GM12878 (cell line): ENCODE results near the gene TXNRD3. TPM values are rescaled to one million over a fixed set of nuclear protein-coding genes. Genes with fewer than 3 reads are reported as not detected.

Experiments
- ATAC-seq: fragments of 200-7000 bp; cut with Tn5 transposase; 3 replicates; pipeline ENCODE4 v1.9.1; 2020; ENCODE audit warnings: mild to moderate bottlenecking, moderate library complexity
- BruUV-seq: library from RNA; stranded (reverse); fragments of 400-500 nt; replicated peaks from 2 replicates; lab custom pipeline; 2021; lab: Mats Ljungman, UMichigan
- CTCF ChIA-PET: fragments of 300-600 bp; sonication (Branson Sonifier 250); formaldehyde crosslinking; extraction: SDS; loops from one replicate; lab custom pipeline; 2021; ENCODE audit warnings: inconsistent platforms; lab: Yijun Ruan, JAX
- POLR2A ChIA-PET: fragments of 350-600 bp; formaldehyde crosslinking; extraction: SDS; loops from one replicate; lab custom pipeline; 2021; ENCODE audit warnings: inconsistent platforms; lab: Charles Lee
- RAD21 ChIA-PET: fragments of 300-600 bp; sonication (Branson Sonifier 250); formaldehyde crosslinking; loops from one replicate; lab custom pipeline; 2023; ENCODE audit warnings: antibody characterized with exemption; ENCODE audit not compliant: unreplicated experiment; lab: Charles Lee
- SMC1A ChIA-PET: fragments of 300-600 bp; sonication (Branson Sonifier 250); formaldehyde crosslinking; loops from one replicate; lab custom pipeline; 2023; ENCODE audit not compliant: unreplicated experiment, uncharacterized antibody; lab: Charles Lee
- DNase-seq: peaks from one replicate; pipeline ENCODE4 v3.0.0-alpha.2; 2011; ENCODE audit warnings: low read depth, low spot score
- FAIRE-seq: peaks from 3 replicates; lab custom pipeline; 2011; peaks lifted over from hg19 to GRCh38; lab: Jason Lieb, UNC
- H2AFZ ChIP-seq: 2 replicates; pipeline ENCODE4 v1.6.0; 2011; ENCODE audit warnings: low read depth, low read length, control low read depth; ENCODE audit not compliant: control insufficient read depth
- H3K27ac ChIP-seq: 2 replicates; pipeline ENCODE4 v1.5.1; 2011; ENCODE audit warnings: control low read depth; ENCODE audit not compliant: control insufficient read depth, insufficient read depth
- H3K27me3 ChIP-seq, 2 experiments: replicated peaks in 1 of 2; 2 replicates each; pipeline versions ENCODE4 v1.6.0 to v1.6.1; 2011; ENCODE audit warnings: low read length in 1 of 2; ENCODE audit not compliant: control insufficient read depth in 2 of 2, insufficient read depth in 2 of 2
- H3K36me3 ChIP-seq, 2 experiments: 2 replicates each; pipeline ENCODE4 v1.5.1; 2011; ENCODE audit warnings: low read length in 1 of 2; ENCODE audit not compliant: control insufficient read depth in 2 of 2, insufficient read depth in 2 of 2
- H3K4me1 ChIP-seq: 2 replicates; pipeline ENCODE4 v1.6.1; 2011; ENCODE audit warnings: mild to moderate bottlenecking, low read length, moderate library complexity, mixed read lengths; ENCODE audit not compliant: control insufficient read depth, insufficient read depth
- H3K4me2 ChIP-seq: 2 replicates; pipeline ENCODE4 v1.6.0; 2011; ENCODE audit warnings: control low read depth; ENCODE audit not compliant: control insufficient read depth, insufficient read depth
- H3K4me3 ChIP-seq: fragments of 200-600 bp; sonication (generic); 2 replicates; pipeline ENCODE4 v1.5.1; 2016
- H3K79me2 ChIP-seq: 2 replicates; pipeline ENCODE4 v1.6.0; 2011; ENCODE audit warnings: low read length; ENCODE audit not compliant: control insufficient read depth, insufficient read depth
- H3K9ac ChIP-seq: 2 replicates; pipeline ENCODE4 v1.8.0; 2011; ENCODE audit warnings: low read length, control low read depth, mixed read lengths; ENCODE audit not compliant: control insufficient read depth, insufficient read depth
- H3K9me3 ChIP-seq: replicated peaks from 3 replicates; pipeline ENCODE4 v1.5.1; 2011; ENCODE audit warnings: mild to moderate bottlenecking, low read length; ENCODE audit not compliant: control insufficient read depth, insufficient read depth
- H4K20me1 ChIP-seq: 2 replicates; pipeline ENCODE4 v1.6.0; 2011; ENCODE audit not compliant: control insufficient read depth, insufficient read depth
- BHLHE40 ChIP-seq, 2 experiments: fragments of 450-650 bp in 1 of 2; IDR thresholded peaks; 2 replicates each; pipeline ENCODE4 v1.6.1; 2011 to 2017; ENCODE audit warnings: low read depth in 2 of 2, borderline replicate concordance in 1 of 2, improper control_type of control experiment in 1 of 2, low read length in 1 of 2, mild to moderate bottlenecking in 1 of 2
- CBX3 ChIP-seq: fragments of 200-600 bp; sonication (generic); IDR thresholded peaks from 2 replicates; pipeline ENCODE4 v1.6.1; 2016; ENCODE audit warnings: low read depth, borderline replicate concordance
- CREB1 ChIP-seq: IDR thresholded peaks from 2 replicates; pipeline ENCODE4 v1.6.1; 2012; ENCODE audit warnings: low read depth, mild to moderate bottlenecking, inconsistent platforms
- EED ChIP-seq: sonication (generic); IDR thresholded peaks from 2 replicates; pipeline ENCODE4 v1.6.1; 2016; ENCODE audit warnings: antibody characterized with exemption, low read depth
- FOS ChIP-seq: IDR thresholded peaks from 3 replicates; pipeline ENCODE4 v1.6.1; 2011; ENCODE audit warnings: borderline replicate concordance; ENCODE audit not compliant: insufficient read length; ENCODE audit errors: extremely low read depth
- GATAD2B ChIP-seq: fragments of 450-650 bp; conservative IDR thresholded peaks from 2 replicates; pipeline ENCODE4 v1.6.1; 2017; ENCODE audit warnings: low read depth, mild to moderate bottlenecking, moderate library complexity
- IKZF1 ChIP-seq: fragments of 450-650 bp; conservative IDR thresholded peaks from 2 replicates; pipeline ENCODE4 v1.6.1; 2017; ENCODE audit warnings: antibody characterized with exemption, mild to moderate bottlenecking
- LARP7 ChIP-seq: fragments of 450-650 bp; IDR thresholded peaks from 2 replicates; pipeline ENCODE4 v1.6.1; 2017; ENCODE audit warnings: mild to moderate bottlenecking
- MEF2B ChIP-seq: fragments of 450-650 bp; IDR thresholded peaks from 2 replicates; pipeline ENCODE4 v1.6.1; 2018; ENCODE audit warnings: mild to moderate bottlenecking, moderate library complexity; ENCODE audit not compliant: partially characterized antibody, poor library complexity, severe bottlenecking
- MYB ChIP-seq: fragments of 150-350 bp; IDR thresholded peaks from 2 replicates; pipeline ENCODE4 v1.6.1; 2014; ENCODE audit warnings: mild to moderate bottlenecking, low read depth, low read length, borderline replicate concordance
- RELA ChIP-seq: fragments of 450-650 bp; IDR thresholded peaks from 2 replicates; pipeline ENCODE4 v1.8.0; 2014; ENCODE audit warnings: borderline replicate concordance; ENCODE audit not compliant: partially characterized antibody
- SMC3 ChIP-seq: IDR thresholded peaks from 2 replicates; pipeline ENCODE4 v1.6.1; 2011; ENCODE audit warnings: low read length, improper control_type of control experiment, borderline replicate concordance
- ZNF207 ChIP-seq: fragments of 450-650 bp; IDR thresholded peaks from 2 replicates; pipeline ENCODE4 v1.6.1; 2014; ENCODE audit warnings: antibody characterized with exemption, mild to moderate bottlenecking, borderline replicate concordance
- ZNF24 ChIP-seq: fragments of 450-650 bp; IDR thresholded peaks from 2 replicates; pipeline ENCODE4 v1.6.1; 2017; ENCODE audit warnings: antibody characterized with exemption, mild to moderate bottlenecking
- WGBS: methylation state at CpG from one replicate; pipeline ENCODE4 v1.1.6; 2016; ENCODE audit warnings: low lambda C conversion rate; ENCODE audit not compliant: insufficient replicate concordance, insufficient coverage; ENCODE audit errors: missing lambda C conversion rate; 5-methylcytosine and 5-hydroxymethylcytosine counted together
- in situ Hi-C: fragments of 300-500 bp; cut with MboI; formaldehyde crosslinking; loops from 9 replicates; pipeline ENCODE4 v1.14.3; 2018; ENCODE audit warnings: mixed read lengths
- intact Hi-C: fragments of 100-400 bp; cut with micrococcal nuclease; formaldehyde crosslinking; loops from one replicate; pipeline ENCODE4 v1.14.2; 2022; ENCODE audit not compliant: unreplicated experiment
- polyA plus RNA-seq, 11 experiments: library from polyadenylated mRNA; depleted of rRNA in 4 of 11; unstranded in 6 of 11; stranded (reverse) in 5 of 11; fragments of >200 nt; fragmentation: Nextera tagmentation in 4 of 11; fragmentation: Illumina TruSeq in 1 of 11; extraction: Ambion mirVana in 4 of 11; extraction: Trizol in 1 of 11; gene quantifications; 1 replicate in 1 of 11; 2 replicates in 10 of 11; pipeline versions ENCODE4 v1.2.1 to v1.2.3, GENCODE V29; 2011 to 2016; ENCODE audit warnings: inconsistent platforms in 2 of 11, missing spikeins in 2 of 11, low read depth in 1 of 11
- total RNA-seq, 4 experiments: library from RNA; depleted of rRNA in 3 of 4; stranded (reverse); fragments of >200 nt in 3 of 4; fragmentation: Illumina TruSeq in 1 of 4; extraction: Trizol in 1 of 4; gene quantifications; 2 replicates each; pipeline versions ENCODE4 v1.2.1 to v1.2.3, GENCODE V29; 2013 to 2021
- TF ChIP-seq, protein P1 (sequence below): fragments of 450-650 bp; IDR thresholded peaks from 2 replicates; pipeline ENCODE4 v1.6.1; 2017; ENCODE audit warnings: mild to moderate bottlenecking, moderate library complexity

TXNRD3 gene
- total and polyA plus RNA-seq, 10 of the 15 experiments (the other 5 are each of a cell fraction or from before 2014, with no cell fraction given): not detected

DNA sequence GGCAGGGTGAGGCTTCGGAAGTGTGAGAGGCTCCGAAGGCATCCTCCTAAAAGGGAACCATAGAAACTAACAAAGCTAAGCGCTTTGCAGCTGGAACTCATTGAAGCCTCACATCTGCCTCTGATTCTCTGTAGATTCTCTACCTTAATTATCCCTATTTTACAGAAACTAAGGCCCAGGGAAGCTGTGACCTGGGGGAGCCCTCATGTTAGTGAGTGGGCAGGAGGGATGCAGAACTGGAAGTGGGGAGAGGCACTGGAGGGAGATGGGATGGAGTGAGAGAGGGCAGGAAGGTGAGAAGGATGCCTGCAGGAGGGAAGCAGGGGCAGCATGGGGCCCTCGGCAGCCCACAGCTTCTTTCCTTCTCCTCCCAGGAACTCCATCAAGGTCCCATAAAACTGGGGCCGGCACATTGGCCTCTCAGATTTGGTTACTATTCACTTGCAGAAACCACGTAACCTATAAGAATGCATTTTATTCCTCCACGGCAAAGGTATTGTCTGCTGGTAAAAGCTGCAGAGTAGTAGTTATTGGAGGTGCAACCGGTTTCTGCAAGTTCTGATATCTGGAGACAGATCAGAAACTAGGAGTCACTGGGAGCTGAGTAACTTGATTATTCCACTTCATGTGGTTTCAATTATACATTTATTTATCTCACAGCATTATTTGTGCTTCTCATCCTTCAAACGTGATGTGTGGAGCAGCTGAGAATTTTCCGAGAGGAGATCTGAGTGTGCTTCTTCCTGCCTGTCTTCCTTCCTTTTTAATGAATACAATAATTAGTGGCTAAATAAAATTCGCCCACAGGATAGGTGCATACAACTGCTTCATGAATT, 25.1 kb upstream of the TXNRD3 start (continued):
- TF ChIP-seq, protein P1, sequence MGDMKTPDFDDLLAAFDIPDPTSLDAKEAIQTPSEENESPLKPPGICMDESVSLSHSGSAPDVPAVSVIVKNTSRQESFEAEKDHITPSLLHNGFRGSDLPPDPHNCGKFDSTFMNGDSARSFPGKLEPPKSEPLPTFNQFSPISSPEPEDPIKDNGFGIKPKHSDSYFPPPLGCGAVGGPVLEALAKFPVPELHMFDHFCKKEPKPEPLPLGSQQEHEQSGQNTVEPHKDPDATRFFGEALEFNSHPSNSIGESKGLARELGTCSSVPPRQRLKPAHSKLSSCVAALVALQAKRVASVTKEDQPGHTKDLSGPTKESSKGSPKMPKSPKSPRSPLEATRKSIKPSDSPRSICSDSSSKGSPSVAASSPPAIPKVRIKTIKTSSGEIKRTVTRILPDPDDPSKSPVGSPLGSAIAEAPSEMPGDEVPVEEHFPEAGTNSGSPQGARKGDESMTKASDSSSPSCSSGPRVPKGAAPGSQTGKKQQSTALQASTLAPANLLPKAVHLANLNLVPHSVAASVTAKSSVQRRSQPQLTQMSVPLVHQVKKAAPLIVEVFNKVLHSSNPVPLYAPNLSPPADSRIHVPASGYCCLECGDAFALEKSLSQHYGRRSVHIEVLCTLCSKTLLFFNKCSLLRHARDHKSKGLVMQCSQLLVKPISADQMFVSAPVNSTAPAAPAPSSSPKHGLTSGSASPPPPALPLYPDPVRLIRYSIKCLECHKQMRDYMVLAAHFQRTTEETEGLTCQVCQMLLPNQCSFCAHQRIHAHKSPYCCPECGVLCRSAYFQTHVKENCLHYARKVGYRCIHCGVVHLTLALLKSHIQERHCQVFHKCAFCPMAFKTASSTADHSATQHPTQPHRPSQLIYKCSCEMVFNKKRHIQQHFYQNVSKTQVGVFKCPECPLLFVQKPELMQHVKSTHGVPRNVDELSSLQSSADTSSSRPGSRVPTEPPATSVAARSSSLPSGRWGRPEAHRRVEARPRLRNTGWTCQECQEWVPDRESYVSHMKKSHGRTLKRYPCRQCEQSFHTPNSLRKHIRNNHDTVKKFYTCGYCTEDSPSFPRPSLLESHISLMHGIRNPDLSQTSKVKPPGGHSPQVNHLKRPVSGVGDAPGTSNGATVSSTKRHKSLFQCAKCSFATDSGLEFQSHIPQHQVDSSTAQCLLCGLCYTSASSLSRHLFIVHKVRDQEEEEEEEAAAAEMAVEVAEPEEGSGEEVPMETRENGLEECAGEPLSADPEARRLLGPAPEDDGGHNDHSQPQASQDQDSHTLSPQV: no peak
- no peak for TF ChIP-seq GATAD2B
- no peak for TF ChIP-seq CREB1
- TF ChIP-seq CBX3: no peak

DNA sequence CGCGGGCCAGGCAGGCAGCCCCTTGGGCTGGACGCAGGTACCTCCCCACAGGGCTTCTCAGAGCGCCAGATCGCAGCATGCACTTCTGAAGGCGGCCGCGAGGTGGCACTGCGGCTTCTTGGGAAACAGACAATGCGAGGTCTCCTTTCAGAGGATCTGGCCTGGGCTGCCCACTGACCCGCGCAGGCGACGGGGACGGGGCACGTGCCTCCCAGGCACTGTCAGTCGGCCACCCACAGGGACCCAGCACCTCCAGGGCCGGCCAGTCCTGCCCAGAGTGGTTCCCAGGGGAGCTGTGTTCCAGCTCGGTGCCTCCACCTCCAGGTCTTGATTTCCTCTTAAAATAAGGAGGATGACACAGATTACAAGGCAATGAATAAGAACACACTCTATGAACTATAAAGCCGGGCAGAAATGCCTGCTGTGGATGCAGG, 24.4 kb upstream of the TXNRD3 start:
- ATAC-seq (peak; percentile 98), DNase-seq (peak; percentile 4), FAIRE-seq (no peak)
- ChIA-PET POLR2A (no interaction called here), SMC1A (interaction anchor here (0.6 to 1.1 kb wide), 4 partner anchors 24 to 869 kb away, joined by 3 read pairs; no protein-coding TSS in a partner anchor), CTCF (interaction anchor here (0.7 to 4.4 kb wide), 16 partner anchors 8 to 919 kb away, joined by 3 to 28 read pairs (median 4); partner anchors contain the start of gene MCM2), RAD21 (interaction anchor here (1.2 to 2.5 kb wide), 5 partner anchors 776 to 868 kb away, joined by 3 to 19 read pairs (median 4); no protein-coding TSS in a partner anchor)
- no peak overlapping the region for H3K27ac ChIP-seq
- intact Hi-C loops (loop anchor here (1.0 kb wide), 3 partner anchors 303 to 865 kb away; no protein-coding TSS in a partner anchor), in situ Hi-C loops (loop anchor here (5.0 kb wide), 1 partner anchor 778 kb away; no protein-coding TSS in a partner anchor)
- H2AFZ ChIP-seq: no peak overlapping the region
- no peak overlapping the region for H3K4me3 ChIP-seq
- no peaks in the 10 kb centered on the region for H3K9me3 ChIP-seq
- BruUV-seq: no TSS peak
- no peaks in the 10 kb centered on the region for H3K36me3 ChIP-seq
- 0 out of 2 replicates have a peak, but pooled peaks cover 3% of the 10 kb centered on the region for H3K4me1 ChIP-seq
- H3K27me3 ChIP-seq: peaks cover 0 to 2% of the 10 kb centered on the region in 2 experiments; a peak in 2 of 4 replicates
- H3K79me2 ChIP-seq: no peaks in the 10 kb centered on the region
- 1% methylated on average over 20 of the region's 20 CpGs for WGBS
- H3K4me2 ChIP-seq: 0 out of 2 replicates have a peak overlapping the region, but pooled peaks have one; percentile 17
- H4K20me1 ChIP-seq: no peaks in the 10 kb centered on the region
- H3K9ac ChIP-seq: no peak overlapping the region
- TF ChIP-seq CBX3 (no peak), MEF2B (peak; percentile 34), LARP7 (0 out of 2 replicates have a peak, but pooled peaks have one; percentile 52), MYB (0 out of 2 replicates have a peak, but pooled peaks have one; percentile 17), BHLHE40 (IDR thresholded peaks at IDR 0.05; ENCODE audit: borderline replicate concordance in 1 of 2, low read depth in 2 of 2, low read length in 1 of 2) (peak; percentile 56 to 89), ZNF207 (0 out of 2 replicates have a peak, but pooled peaks have one; percentile 1), RELA (peak; percentile 42), FOS (no peak), IKZF1 (peak; percentile 41; the same call in 1 of the 2 replicates), ZNF24 (no peak), EED (no peak), SMC3 (peak; percentile 73)
